ENCODE measurements around the gene DCTN4. TPM values are rescaled to one million over a fixed set of nuclear protein-coding genes. Genes with fewer than 3 reads are reported as not detected.

DCTN4 gene
- total RNA-seq, 1 experiment from 2014 or later = 67.6 TPM

- BruUV-seq (replicated peaks) = no TSS peak
- no peak for DNase-seq (ENCODE audit: low spot score)
- Histone ChIP-seq H3K36me3 (ENCODE audit: insufficient read depth, low read length, poor library complexity, severe bottlenecking) (peaks cover 10% of the 10 kb centered on the region), H3K27ac (ENCODE audit: low read depth, low read length, poor library complexity, severe bottlenecking) (no peak overlapping the region), H3K9me3 (ENCODE audit: low read depth, low read length, poor library complexity, severe bottlenecking) (no peaks in the 10 kb centered on the region), H3K27me3 (replicated peaks; ENCODE audit: insufficient read depth, low read depth, low read length, poor library complexity) (no peaks in the 10 kb centered on the region), H3K4me1 (ENCODE audit: insufficient read depth, low read length, poor library complexity, severe bottlenecking) (no peaks in the 10 kb centered on the region), H3K4me3 (ENCODE audit: low read depth, low read length, poor library complexity, severe bottlenecking) (no peak overlapping the region)
- POLR2A ChIA-PET (ENCODE audit: low non-redundant PET) = no interaction called here
- no peak for TF ChIP-seq EZH2 (IDR thresholded peaks at IDR 0.05; ENCODE audit: borderline replicate concordance, low read depth, low read length, poor library complexity, severe bottlenecking)
- no peak for TF ChIP-seq CTCF (conservative IDR thresholded peaks at IDR 0.05; ENCODE audit: low read depth, low read length)
- CTCF ChIA-PET = no interaction called here
- intact Hi-C loops (cut with micrococcal nuclease; ENCODE audit: unreplicated experiment) = no loop called here
Observed at GRCh38 chr5:150738862-150739261, 20.0 kb downstream of the DCTN4 start.

GRCh38 chr5:150734579-150735384 lies 24.0 kb downstream of the DCTN4 start:
- no peak overlapping the region for H3K27ac ChIP-seq (ENCODE audit: low read depth, low read length, poor library complexity, severe bottlenecking)
- ChIA-PET CTCF (no interaction called here), POLR2A (ENCODE audit: low non-redundant PET) (no interaction called here)
- H3K27me3 ChIP-seq (replicated peaks; ENCODE audit: insufficient read depth, low read depth, low read length, poor library complexity) = no peaks in the 10 kb centered on the region
- intact Hi-C loops (cut with micrococcal nuclease; ENCODE audit: unreplicated experiment) = no loop called here
- H3K4me1 ChIP-seq (ENCODE audit: insufficient read depth, low read length, poor library complexity, severe bottlenecking) = no peaks in the 10 kb centered on the region
- H3K4me3 ChIP-seq (ENCODE audit: low read depth, low read length, poor library complexity, severe bottlenecking) = no peak overlapping the region
- peaks cover 33% of the 10 kb centered on the region for H3K36me3 ChIP-seq (ENCODE audit: insufficient read depth, low read length, poor library complexity, severe bottlenecking)
- TF ChIP-seq CTCF (conservative IDR thresholded peaks at IDR 0.05; ENCODE audit: low read depth, low read length) = no peak
- no TSS peak for BruUV-seq (replicated peaks)
- peak; percentile 29 for DNase-seq (ENCODE audit: low spot score)
- no peaks in the 10 kb centered on the region for H3K9me3 ChIP-seq (ENCODE audit: low read depth, low read length, poor library complexity, severe bottlenecking)

GRCh38 chr5:150731669-150732242 lies 27.1 kb downstream of the DCTN4 start:
- no peak overlapping the region for H3K27ac ChIP-seq (ENCODE audit: low read depth, low read length, poor library complexity, severe bottlenecking)
- peaks cover 59% of the 10 kb centered on the region for H3K36me3 ChIP-seq (ENCODE audit: insufficient read depth, low read length, poor library complexity, severe bottlenecking)
- intact Hi-C loops (cut with micrococcal nuclease; ENCODE audit: unreplicated experiment) = no loop called here
- no peak overlapping the region for H3K4me3 ChIP-seq (ENCODE audit: low read depth, low read length, poor library complexity, severe bottlenecking)
- H3K27me3 ChIP-seq (replicated peaks; ENCODE audit: insufficient read depth, low read depth, low read length, poor library complexity) = no peaks in the 10 kb centered on the region
- BruUV-seq (replicated peaks) = no TSS peak
- ChIA-PET CTCF (no interaction called here), POLR2A (ENCODE audit: low non-redundant PET) (no interaction called here)
- DNase-seq (ENCODE audit: low spot score) = no peak
- TF ChIP-seq EZH2 (IDR thresholded peaks at IDR 0.05; ENCODE audit: borderline replicate concordance, low read depth, low read length, poor library complexity, severe bottlenecking) = no peak
- no peak for TF ChIP-seq CTCF (conservative IDR thresholded peaks at IDR 0.05; ENCODE audit: low read depth, low read length)
- no peaks in the 10 kb centered on the region for H3K4me1 ChIP-seq (ENCODE audit: insufficient read depth, low read length, poor library complexity, severe bottlenecking)
- H3K9me3 ChIP-seq (ENCODE audit: low read depth, low read length, poor library complexity, severe bottlenecking) = no peaks in the 10 kb centered on the region

Measured in A673 (cell line).